GM23338 (cell line): ENCODE measurements around the gene GAB2.

Experiments used
- CREB1 ChIP-seq: fragments of 250-450 bp; sonication (Bioruptor Pico); IDR thresholded peaks from 2 replicates; pipeline ENCODE4 v1.5.0; 2020; ENCODE audit warnings: low read depth, mild to moderate bottlenecking, moderate library complexity
- CTCF ChIP-seq, 2 experiments: fragments of 200-600 bp in 1 of 2; sonication (generic) in 1 of 2; conservative IDR thresholded peaks; 2 replicates each; pipeline versions ENCODE4 v1.5.1 to v1.6.1; 2016 to 2017; ENCODE audit warnings: antibody characterized with exemption in 2 of 2, low read depth in 2 of 2, mild to moderate bottlenecking in 2 of 2, moderate library complexity in 1 of 2
- ETS1 ChIP-seq: IDR thresholded peaks from 2 replicates; pipeline ENCODE4 v1.6.1; 2016; ENCODE audit warnings: antibody characterized with exemption
- EZH2 ChIP-seq: fragments of 200-600 bp; sonication (generic); IDR thresholded peaks from one replicate; pipeline ENCODE4 v1.8.0; 2017; ENCODE audit warnings: antibody characterized with exemption, mild to moderate bottlenecking, low read depth; ENCODE audit not compliant: unreplicated experiment
- EZH2phosphoT487 ChIP-seq: fragments of 200-600 bp; sonication (generic); IDR thresholded peaks from one replicate; pipeline ENCODE4 v1.8.1; 2018; ENCODE audit warnings: antibody characterized with exemption; ENCODE audit not compliant: unreplicated experiment
- JUNB ChIP-seq: IDR thresholded peaks from one replicate; pipeline ENCODE4 v1.6.1; 2016; ENCODE audit warnings: antibody characterized with exemption; ENCODE audit not compliant: unreplicated experiment
- NANOG ChIP-seq: IDR thresholded peaks from 2 replicates; pipeline ENCODE4 v1.6.1; 2016; ENCODE audit warnings: antibody characterized with exemption, borderline replicate concordance
- POLR2AphosphoS5 ChIP-seq: IDR thresholded peaks from 2 replicates; pipeline ENCODE4 v1.6.1; 2016; ENCODE audit warnings: antibody characterized with exemption, low read depth
- STAT1 ChIP-seq: IDR thresholded peaks from one replicate; pipeline ENCODE4 v1.6.1; 2016; ENCODE audit warnings: antibody characterized with exemption; ENCODE audit not compliant: unreplicated experiment
- ZNF114 ChIP-seq: fragments of 250-450 bp; sonication (Bioruptor Pico); IDR thresholded peaks from 2 replicates; pipeline ENCODE4 v1.5.0; 2020; ENCODE audit warnings: mild to moderate bottlenecking, moderate library complexity
- ZNF331 ChIP-seq: fragments of 250-450 bp; sonication (Bioruptor Pico); IDR thresholded peaks from 2 replicates; pipeline ENCODE4 v1.5.0; 2020; ENCODE audit warnings: low read depth, mild to moderate bottlenecking, moderate library complexity
- TF ChIP-seq, protein P1 (sequence below): IDR thresholded peaks from one replicate; pipeline ENCODE4 v1.6.1; 2018; ENCODE audit warnings: antibody characterized with exemption; ENCODE audit not compliant: unreplicated experiment

- no peak for TF ChIP-seq CREB1 (CRISPR knock-in tag)
- no peak for TF ChIP-seq JUNB
- no peak for TF ChIP-seq POLR2AphosphoS5
- no peak for TF ChIP-seq CTCF (conservative IDR thresholded peaks at IDR 0.05; ENCODE audit: low read depth in 2 of 2)
- no peak for TF ChIP-seq EZH2
- TF ChIP-seq, protein P1, sequence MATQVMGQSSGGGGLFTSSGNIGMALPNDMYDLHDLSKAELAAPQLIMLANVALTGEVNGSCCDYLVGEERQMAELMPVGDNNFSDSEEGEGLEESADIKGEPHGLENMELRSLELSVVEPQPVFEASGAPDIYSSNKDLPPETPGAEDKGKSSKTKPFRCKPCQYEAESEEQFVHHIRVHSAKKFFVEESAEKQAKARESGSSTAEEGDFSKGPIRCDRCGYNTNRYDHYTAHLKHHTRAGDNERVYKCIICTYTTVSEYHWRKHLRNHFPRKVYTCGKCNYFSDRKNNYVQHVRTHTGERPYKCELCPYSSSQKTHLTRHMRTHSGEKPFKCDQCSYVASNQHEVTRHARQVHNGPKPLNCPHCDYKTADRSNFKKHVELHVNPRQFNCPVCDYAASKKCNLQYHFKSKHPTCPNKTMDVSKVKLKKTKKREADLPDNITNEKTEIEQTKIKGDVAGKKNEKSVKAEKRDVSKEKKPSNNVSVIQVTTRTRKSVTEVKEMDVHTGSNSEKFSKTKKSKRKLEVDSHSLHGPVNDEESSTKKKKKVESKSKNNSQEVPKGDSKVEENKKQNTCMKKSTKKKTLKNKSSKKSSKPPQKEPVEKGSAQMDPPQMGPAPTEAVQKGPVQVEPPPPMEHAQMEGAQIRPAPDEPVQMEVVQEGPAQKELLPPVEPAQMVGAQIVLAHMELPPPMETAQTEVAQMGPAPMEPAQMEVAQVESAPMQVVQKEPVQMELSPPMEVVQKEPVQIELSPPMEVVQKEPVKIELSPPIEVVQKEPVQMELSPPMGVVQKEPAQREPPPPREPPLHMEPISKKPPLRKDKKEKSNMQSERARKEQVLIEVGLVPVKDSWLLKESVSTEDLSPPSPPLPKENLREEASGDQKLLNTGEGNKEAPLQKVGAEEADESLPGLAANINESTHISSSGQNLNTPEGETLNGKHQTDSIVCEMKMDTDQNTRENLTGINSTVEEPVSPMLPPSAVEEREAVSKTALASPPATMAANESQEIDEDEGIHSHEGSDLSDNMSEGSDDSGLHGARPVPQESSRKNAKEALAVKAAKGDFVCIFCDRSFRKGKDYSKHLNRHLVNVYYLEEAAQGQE, result no peak
- TF ChIP-seq ZNF331 (CRISPR knock-in tag), result no peak
- TF ChIP-seq ETS1, result no peak
- no peak for TF ChIP-seq EZH2phosphoT487
- no peak for TF ChIP-seq STAT1
- TF ChIP-seq ZNF114, result no peak
- TF ChIP-seq NANOG, result no peak
Observed at GRCh38 chr11:78399136-78399535, 18.5 kb downstream of the GAB2 start.
